NCI-H1048 (cell line): Measurements from ENCODE around the gene TMEM95.

Experiments used
- DNase-seq: peaks from one replicate; lab custom pipeline; 2025; lab: John Stamatoyannopoulos, UW

TMEM95 gene

GRCh38 chr17:7403977-7404736, 49.2 kb downstream of the TMEM95 start, which contains the start of gene TMEM256:
TMEM256 (minus strand) TSS chr17:7404097; CDS start chr17:7404084, 13 bp downstream.
- DNase-seq, result peak; percentile 96

- DNase-seq, result peak; percentile 57
These were observed 49.9 kb downstream of the TMEM95 start for GRCh38 chr17:7404737-7405349.

- no peak for DNase-seq
These were observed 50.6 kb downstream of the TMEM95 start for GRCh38 chr17:7405350-7406234.

DNA sequence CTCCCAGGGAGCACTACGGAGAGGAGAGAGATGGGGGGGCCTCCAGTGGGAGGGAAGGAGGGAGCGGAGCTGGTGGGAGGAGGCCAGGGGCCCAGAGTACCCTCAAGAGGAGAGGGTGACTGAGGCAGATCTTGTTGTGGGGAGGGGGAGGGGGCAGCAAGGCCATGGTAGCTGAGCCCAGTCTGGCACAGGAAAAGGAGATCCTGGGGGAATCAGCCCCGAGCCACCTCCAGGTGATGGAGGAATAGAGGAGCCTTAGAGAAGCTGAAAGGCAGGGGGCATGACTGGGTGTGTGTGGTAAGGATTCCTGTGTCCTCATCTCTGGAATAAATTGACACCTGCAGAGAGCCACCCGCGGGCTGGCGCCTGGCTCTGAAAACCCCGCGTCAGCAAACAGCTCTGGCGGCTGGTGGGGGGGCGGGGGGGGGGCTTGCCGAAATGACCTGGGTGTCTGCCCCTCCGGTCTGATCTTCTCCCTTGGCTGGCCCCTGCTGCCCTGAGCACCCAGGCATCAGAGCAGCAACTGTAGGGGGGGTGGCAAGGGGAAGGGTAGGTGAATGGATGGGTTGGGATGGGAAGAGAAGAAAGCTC, 51.4 kb downstream of the TMEM95 start:
- DNase-seq, result no peak
